NB4 (cell line): ENCODE measurements around the gene APPL2.

ENCODE experiments used
- MYC ChIP-seq: IDR thresholded peaks from 2 replicates; pipeline ENCODE4 v1.6.1; 2011; ENCODE audit warnings: low read depth, low read length
- POLR2A ChIP-seq: IDR thresholded peaks from 2 replicates; pipeline ENCODE4 v1.6.1; 2011; ENCODE audit warnings: mild to moderate bottlenecking; ENCODE audit not compliant: insufficient read length; ENCODE audit errors: extremely low read depth
- TF ChIP-seq, protein P1 (sequence below): IDR thresholded peaks from one replicate; pipeline ENCODE4 v1.5.1; 2012; ENCODE audit warnings: low read depth, low read length

DNA sequence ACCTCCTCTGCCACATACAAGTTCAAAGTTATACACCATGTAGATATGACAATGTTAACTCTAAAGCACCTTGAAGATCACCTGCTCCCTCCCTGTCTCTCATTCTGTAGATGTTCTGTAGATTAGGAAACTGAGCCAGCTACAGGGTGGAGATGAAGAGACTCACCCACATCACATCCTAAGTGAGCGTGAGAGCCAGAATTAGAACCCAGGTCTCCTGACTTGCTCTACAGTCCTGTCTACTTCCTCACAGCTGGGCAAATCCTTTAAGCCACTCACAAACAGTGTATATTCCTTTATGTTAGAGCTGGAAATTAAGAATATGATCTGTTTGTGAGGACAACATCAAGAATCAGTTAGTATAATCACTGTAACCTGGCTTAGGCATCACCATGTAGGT, 1.8 kb downstream of the APPL2 start:
- TF ChIP-seq, protein P1, sequence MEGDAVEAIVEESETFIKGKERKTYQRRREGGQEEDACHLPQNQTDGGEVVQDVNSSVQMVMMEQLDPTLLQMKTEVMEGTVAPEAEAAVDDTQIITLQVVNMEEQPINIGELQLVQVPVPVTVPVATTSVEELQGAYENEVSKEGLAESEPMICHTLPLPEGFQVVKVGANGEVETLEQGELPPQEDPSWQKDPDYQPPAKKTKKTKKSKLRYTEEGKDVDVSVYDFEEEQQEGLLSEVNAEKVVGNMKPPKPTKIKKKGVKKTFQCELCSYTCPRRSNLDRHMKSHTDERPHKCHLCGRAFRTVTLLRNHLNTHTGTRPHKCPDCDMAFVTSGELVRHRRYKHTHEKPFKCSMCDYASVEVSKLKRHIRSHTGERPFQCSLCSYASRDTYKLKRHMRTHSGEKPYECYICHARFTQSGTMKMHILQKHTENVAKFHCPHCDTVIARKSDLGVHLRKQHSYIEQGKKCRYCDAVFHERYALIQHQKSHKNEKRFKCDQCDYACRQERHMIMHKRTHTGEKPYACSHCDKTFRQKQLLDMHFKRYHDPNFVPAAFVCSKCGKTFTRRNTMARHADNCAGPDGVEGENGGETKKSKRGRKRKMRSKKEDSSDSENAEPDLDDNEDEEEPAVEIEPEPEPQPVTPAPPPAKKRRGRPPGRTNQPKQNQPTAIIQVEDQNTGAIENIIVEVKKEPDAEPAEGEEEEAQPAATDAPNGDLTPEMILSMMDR = no peak
- TF ChIP-seq POLR2A (no peak), MYC (no peak)
